GM10266 (cell line): Measurements from ENCODE around the gene INSRR.

Source experiments
- DNase-seq: peaks from one replicate; pipeline ENCODE4 v3.0.0; 2012; ENCODE audit errors: extremely low spot score
- TF ChIP-seq, protein P1 (sequence below): IDR thresholded peaks from 2 replicates; pipeline ENCODE4 v1.5.1; 2012; ENCODE audit warnings: mild to moderate bottlenecking, low read depth; ENCODE audit not compliant: control insufficient read depth, insufficient read depth; ENCODE audit errors: missing control alignments

INSRR gene

DNA sequence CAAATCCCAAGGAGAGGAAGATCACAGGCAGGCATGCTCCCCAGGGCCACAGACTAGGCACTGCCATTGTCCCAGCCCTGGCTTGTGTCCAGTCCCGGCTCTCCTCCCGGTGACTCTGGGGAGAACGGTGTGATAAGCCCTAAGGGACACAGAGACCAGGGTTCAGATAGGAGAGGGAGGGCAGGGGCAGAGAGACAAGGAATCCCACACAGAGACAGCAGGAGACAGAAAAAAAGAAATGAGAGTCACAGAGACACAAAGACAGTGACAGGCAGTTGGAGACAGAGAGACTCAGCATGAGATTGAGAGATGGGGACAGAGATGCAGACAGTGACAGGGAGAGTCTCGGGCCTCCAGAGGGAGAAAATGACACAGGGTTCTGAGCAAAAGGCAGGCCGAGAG is 361 bp downstream of the INSRR start:
- TF ChIP-seq, protein P1, sequence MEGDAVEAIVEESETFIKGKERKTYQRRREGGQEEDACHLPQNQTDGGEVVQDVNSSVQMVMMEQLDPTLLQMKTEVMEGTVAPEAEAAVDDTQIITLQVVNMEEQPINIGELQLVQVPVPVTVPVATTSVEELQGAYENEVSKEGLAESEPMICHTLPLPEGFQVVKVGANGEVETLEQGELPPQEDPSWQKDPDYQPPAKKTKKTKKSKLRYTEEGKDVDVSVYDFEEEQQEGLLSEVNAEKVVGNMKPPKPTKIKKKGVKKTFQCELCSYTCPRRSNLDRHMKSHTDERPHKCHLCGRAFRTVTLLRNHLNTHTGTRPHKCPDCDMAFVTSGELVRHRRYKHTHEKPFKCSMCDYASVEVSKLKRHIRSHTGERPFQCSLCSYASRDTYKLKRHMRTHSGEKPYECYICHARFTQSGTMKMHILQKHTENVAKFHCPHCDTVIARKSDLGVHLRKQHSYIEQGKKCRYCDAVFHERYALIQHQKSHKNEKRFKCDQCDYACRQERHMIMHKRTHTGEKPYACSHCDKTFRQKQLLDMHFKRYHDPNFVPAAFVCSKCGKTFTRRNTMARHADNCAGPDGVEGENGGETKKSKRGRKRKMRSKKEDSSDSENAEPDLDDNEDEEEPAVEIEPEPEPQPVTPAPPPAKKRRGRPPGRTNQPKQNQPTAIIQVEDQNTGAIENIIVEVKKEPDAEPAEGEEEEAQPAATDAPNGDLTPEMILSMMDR, result no peak
- DNase-seq, result no peak

GRCh38 chr1:156857532-156857931 is 1.4 kb downstream of the INSRR start:
- DNase-seq, result no peak
- TF ChIP-seq, protein P1, result no peak

DNA sequence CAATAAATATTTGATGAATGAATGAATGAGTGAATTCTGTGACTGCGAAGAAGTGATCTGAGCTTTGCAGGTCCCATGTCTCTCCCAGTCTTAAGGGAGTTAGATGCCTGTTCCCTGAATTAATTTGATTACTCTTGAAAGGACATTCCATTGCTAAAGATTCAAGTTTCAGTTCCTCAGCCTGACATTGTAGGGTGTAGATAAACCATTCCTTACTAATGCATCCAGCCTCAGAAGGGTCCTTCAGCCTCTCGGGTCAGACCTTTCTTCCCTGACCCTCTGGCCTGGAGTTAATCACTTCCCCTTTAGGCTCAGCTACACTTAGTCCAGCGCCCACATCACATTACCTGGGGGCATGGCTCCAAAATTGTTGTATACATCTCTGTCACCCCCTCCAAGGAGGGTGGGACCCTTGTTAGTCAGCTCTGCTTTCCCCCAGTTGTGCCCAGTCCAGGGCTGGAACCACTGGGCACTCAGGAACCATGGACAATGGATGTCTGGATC is 2.6 kb downstream of the INSRR start:
- TF ChIP-seq, protein P1, result no peak
- DNase-seq, result no peak

- DNase-seq, result no peak
- TF ChIP-seq, protein P1, result no peak
These were observed 4.3 kb downstream of the INSRR start for GRCh38 chr1:156854634-156855033.

DNA sequence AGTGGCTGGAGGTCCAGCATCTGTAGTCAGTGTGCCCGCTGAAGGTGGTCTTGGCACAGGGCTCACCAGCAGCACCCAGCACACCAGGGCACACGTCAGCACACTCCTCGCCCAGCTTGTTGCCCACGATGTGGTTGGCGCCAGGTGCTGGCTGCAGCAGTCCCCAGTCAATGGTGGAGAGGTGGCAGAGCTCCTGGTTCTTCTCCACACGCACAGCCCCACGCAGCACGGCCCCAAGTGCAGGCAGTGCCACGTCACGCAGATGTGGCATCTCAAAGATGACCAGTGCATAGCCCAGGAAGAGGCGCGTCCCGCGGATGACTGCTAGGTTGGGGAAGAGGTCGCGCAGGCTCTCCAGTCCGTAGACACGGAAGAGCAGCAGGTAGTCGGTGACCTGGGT is 5.2 kb downstream of the INSRR start:
- no peak for DNase-seq
- TF ChIP-seq, protein P1, result no peak

GRCh38 chr1:156852418-156852874 is 6.5 kb downstream of the INSRR start:
- TF ChIP-seq, protein P1, result no peak
- no peak for DNase-seq

GRCh38 chr1:156851779-156852417 is 7.0 kb downstream of the INSRR start:
- no peak for DNase-seq
- TF ChIP-seq, protein P1, result no peak
